HG03565 (cell line): ENCODE data around the gene RAD51B.
A peak's percentile ranks its signal among the peaks of the same experiment; 100 is the strongest.
"Not testable (repeated sequence)": the region's sequence is repeated elsewhere in the genome, so short reads cannot be mapped to it uniquely, and the experiment has no call there.

ENCODE experiments used
- ATAC-seq: cut with Tn5 transposase; IDR thresholded peaks from one replicate; pipeline ENCODE4 v1.9.1; 2021; ENCODE audit warnings: mild to moderate bottlenecking, moderate library complexity; ENCODE audit not compliant: unreplicated experiment

The RAD51B gene

DNA sequence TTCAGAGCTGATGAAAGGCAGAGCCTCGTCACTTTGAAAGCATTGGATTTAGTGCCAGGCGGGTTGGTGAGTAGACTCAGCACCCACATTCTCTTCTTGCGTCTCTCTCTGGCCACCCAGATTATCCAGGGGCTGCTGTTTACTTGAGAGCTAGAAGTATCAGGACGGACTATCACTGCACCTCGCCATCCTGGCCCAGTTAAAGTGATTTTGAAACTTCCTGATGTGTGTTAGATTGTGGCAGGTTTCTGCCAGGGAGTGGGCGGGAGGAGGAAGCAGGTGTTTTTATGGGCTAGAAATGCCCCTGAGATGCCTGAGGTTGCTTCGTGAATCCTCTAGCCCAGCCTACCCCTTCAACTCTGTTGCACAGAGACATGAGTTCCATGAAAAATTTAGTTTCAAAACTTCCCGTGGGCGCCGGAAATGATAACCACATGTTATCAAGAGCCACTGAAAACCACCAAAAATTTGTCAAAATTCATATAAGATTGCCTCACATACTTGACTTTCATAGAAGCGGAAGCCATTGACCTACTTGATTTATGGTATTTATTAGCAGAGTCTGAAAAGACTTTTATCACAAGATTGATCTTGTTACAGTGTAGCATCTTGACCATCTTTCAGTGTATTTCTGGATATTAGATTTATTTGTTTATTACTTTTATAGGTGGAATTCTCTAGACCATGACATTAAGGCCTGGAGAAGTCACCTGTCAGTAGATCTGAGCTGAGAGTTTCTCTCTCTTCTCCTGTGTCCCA is 466.0 kb downstream of the RAD51B start:
- ATAC-seq: no peak

DNA sequence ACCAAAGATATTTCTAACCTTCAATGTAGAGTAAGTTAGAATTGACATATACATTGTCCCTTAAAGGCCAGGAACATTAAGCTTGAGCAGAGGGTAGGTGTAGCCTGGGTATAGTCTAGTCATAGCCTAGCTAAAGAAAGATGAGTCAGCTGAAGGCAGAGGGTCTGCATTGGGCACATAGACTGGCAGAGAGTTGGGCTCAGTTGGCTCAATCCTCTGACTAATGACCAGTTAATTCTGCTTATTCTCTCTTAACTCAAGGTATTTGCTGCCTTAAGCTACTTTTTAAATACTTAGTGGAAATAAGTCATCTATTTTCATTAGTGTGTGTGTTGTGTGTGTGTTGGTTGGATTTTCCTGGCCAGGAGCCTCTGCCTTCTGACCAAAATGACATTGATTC is 467.1 kb downstream of the RAD51B start:
- no peak for ATAC-seq

DNA sequence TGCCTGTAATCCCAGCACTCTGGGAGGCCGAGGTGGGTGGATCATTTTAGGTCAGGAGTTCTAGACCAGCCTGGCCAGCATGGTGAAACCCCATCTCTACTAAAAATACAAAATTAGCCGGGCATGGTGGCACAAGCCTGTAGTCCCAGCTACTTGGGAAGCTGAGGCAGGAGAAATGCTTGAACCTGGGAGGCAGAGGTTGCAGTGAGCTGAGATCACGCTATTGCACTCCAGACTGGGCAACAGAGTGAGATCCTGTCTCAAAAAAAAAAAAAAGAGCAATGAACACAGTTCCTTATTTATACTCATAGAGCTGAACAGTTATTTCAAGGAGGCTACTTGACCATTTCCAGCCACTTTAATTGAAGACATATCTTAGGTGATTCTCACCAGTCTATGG is 469.9 kb downstream of the RAD51B start:
- ATAC-seq: not testable (repeated sequence)

- ATAC-seq: no peak
Observed at GRCh38 chr14:68291820-68292219, 472.2 kb downstream of the RAD51B start.

- ATAC-seq: no peak
Observed at GRCh38 chr14:68292441-68293215, 473.0 kb downstream of the RAD51B start.

- ATAC-seq: no peak
Observed at GRCh38 chr14:68293404-68293803, 473.8 kb downstream of the RAD51B start.

DNA sequence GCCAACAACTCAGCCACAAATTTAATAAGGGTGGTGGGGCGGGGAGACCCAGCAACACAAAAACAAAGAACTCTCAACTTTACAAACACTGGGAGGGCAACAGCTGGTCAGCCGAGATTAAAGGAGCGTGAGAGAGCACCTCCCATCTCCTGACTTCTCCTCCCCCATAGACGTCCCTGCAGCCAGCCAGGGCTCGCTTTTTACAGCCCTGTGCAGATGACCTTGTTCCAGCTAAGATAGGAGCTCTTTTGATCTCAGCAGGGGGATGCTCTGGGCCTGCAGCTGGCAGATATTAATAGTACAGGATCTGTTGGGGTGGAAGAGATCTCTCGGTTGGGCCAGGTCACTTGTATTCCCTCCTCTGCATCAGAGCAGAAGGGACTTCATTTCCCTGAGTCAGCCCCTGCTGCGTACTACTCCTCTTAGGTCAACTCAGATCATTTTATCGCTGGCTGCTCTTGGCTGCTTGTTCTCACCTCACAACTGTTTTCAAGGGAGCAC is 475.8 kb downstream of the RAD51B start:
- ATAC-seq: no peak

DNA sequence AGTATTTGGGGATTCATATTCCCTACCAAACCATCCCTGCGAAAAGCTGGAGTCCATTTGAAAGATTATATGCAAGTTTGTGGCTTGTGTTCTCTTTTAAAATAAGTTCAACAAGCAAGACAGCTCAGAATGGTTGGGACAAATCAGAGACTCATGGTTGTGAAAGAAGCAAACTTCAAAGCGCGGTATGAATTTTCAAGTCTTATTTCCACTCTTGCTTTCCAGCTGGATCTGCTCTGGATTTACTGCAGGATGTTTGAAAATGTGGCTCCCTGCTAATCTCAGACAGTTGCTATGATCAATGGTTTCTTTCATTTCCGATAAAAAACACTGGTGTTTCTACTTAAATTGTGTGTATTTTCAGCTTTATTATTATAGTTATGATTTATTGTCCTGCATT is 477.5 kb downstream of the RAD51B start:
- no peak for ATAC-seq

GRCh38 chr14:68297876-68298468 is 478.4 kb downstream of the RAD51B start:
- ATAC-seq: no peak

DNA sequence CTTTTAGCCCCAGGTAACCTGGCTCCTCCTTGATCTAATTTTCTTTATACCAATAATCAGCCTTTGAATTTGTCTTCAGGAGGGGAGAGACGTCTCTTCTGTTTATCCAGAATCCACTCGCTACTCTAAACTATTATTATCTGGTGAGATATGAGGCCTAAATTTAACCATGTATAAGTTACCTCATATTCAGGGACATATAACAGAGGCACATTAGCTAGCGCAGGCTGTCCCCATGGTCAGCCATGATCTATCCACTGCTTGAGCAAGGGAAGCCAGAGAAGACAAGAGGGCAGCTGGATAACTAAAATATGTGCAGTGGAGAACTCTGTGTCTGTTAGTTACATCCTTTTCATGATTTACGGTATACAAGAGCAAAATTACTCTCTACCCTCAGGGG is 481.0 kb downstream of the RAD51B start:
- no peak for ATAC-seq

GRCh38 chr14:68301219-68301618 is 481.6 kb downstream of the RAD51B start:
- no peak for ATAC-seq

- ATAC-seq: not testable (repeated sequence)
Observed at GRCh38 chr14:68302938-68303337, 483.4 kb downstream of the RAD51B start.

DNA sequence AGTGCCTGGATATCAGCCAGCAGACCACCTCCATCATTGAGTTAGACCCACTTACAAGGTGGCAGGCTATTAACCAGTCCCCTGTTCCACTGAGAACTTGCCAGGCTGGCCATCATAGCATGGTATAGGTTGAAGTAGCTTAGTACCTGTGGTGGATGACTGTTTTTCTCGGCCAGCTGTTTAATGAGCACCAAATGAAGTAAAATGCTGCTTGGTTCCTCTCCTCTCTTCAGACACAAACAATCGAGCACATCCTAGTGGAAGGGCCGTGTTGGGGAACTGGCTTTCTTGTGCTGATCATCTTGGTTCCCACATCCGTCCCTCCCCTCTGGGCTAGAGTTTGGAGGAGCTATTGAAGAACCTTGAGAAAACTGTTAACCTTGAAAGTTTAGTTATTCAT is 486.2 kb downstream of the RAD51B start:
- no peak for ATAC-seq

- ATAC-seq: peak; percentile 70
Observed at GRCh38 chr14:68306265-68306933, 486.8 kb downstream of the RAD51B start.

GRCh38 chr14:68306934-68307789 is 487.6 kb downstream of the RAD51B start:
- no peak for ATAC-seq

GRCh38 chr14:68307790-68308168 is 488.2 kb downstream of the RAD51B start:
- no peak for ATAC-seq

DNA sequence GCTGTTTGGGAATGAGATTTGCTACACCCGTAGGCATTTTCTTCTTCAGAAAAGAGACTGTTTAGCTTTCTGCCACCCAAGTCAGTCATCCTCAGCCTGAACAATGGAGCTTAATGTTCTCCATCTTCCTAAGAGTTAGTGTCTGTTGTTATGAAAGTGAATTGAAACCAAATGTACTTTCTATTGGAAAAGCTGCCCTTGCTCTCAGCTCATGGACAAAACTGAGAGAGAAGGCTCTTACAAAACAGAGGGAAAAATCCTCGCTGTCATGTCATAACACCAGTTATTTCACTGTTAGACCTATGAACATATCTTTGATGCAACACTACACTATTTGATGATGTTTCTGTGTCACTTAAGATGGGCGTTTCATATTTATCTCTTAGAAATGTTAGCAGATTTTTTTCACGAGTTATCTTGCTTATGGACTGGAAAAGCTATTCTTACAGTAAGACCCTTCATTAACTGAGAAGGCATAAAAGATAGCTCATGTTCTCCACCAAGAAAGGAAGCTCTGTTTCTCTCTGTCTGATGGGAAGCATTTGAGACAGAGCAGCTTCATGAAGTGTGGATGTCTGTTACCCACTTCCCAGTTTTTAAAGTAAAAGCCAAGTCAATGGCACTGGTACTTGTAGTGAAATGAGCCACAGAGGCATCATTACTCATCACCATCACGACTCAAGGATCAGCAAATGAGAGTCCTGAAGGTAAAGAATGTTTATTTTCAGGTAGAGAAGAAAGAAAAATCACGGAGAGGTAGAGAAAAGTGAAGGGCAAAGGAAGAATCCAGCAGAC is 489.3 kb downstream of the RAD51B start:
- ATAC-seq: no peak

- ATAC-seq: no peak
Observed at GRCh38 chr14:68309616-68310015, 490.0 kb downstream of the RAD51B start.

DNA sequence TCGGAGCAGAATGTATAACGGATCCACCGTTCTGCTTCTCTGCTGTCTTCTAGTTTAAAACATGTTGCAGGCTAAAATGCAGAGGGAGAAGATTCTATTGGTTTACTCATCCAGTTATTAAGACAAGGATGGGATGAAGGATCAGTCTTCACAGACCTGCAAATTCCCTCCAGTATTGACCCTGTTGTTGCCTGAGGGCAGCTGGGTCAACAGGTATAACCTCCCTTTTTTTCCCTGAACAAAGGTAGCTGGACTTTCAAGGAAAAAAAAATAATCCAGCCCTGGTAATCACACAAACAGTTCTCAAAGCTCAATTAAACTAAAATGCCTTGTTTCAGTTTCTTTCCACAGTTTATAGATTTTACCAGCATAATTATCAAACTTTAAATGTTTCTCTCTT is 492.7 kb downstream of the RAD51B start:
- no peak for ATAC-seq
